H9 (cell line): ENCODE data around the gene VDAC2. TPM values are rescaled to one million over a fixed set of nuclear protein-coding genes. Genes with fewer than 3 reads are reported as not detected.
A peak's percentile ranks its signal among the peaks of the same experiment; 100 is the strongest.

Experiments
- DNase-seq: peaks from one replicate; pipeline ENCODE4 v3.0.0-alpha.2; 2017
- H2AFZ ChIP-seq: one replicate; pipeline ENCODE4 v1.6.1; 2013; ENCODE audit warnings: mild to moderate bottlenecking, low read length, control low read depth, moderate library complexity
- H2AK5ac ChIP-seq: 2 replicates; pipeline ENCODE4 v1.6.1; 2013; ENCODE audit warnings: low read length, control low read depth, mixed read lengths; ENCODE audit not compliant: insufficient read length
- H2BK120ac ChIP-seq: one replicate; pipeline ENCODE4 v1.6.1; 2013; ENCODE audit warnings: low read depth, mild to moderate bottlenecking, low read length, control low read depth, inconsistent platforms; ENCODE audit not compliant: poor library complexity, severe bottlenecking
- H2BK12ac ChIP-seq: 2 replicates; pipeline ENCODE4 v1.6.1; 2013; ENCODE audit warnings: low read length, control low read depth, mixed read lengths, low read depth; ENCODE audit not compliant: insufficient read length
- H2BK15ac ChIP-seq: 2 replicates; pipeline ENCODE4 v1.6.1; 2013; ENCODE audit warnings: low read depth, low read length, control low read depth
- H2BK20ac ChIP-seq: one replicate; pipeline ENCODE4 v1.6.1; 2013; ENCODE audit warnings: low read depth, mild to moderate bottlenecking, low read length, control low read depth, inconsistent platforms; ENCODE audit not compliant: poor library complexity, severe bottlenecking
- H2BK5ac ChIP-seq: 2 replicates; pipeline ENCODE4 v1.6.1; 2013; ENCODE audit warnings: low read length, control low read depth, mixed read lengths; ENCODE audit not compliant: insufficient read length
- H3K14ac ChIP-seq: 2 replicates; pipeline ENCODE4 v1.6.1; 2013; ENCODE audit warnings: low read length, control low read depth; ENCODE audit not compliant: insufficient read depth
- H3K18ac ChIP-seq: 2 replicates; pipeline ENCODE4 v1.6.1; 2013; ENCODE audit warnings: low read depth, mild to moderate bottlenecking, mixed read lengths, low read length, control low read depth; ENCODE audit not compliant: insufficient read length
- H3K23ac ChIP-seq: 2 replicates; pipeline ENCODE4 v1.6.1; 2013; ENCODE audit warnings: low read length, control low read depth, mixed read lengths, low read depth; ENCODE audit not compliant: insufficient read length
- H3K23me2 ChIP-seq: 2 replicates; pipeline ENCODE4 v1.6.1; 2013; ENCODE audit warnings: low read depth, mild to moderate bottlenecking, mixed read lengths, low read length, control low read depth; ENCODE audit not compliant: insufficient read length, poor library complexity, severe bottlenecking
- H3K27ac ChIP-seq: 2 replicates; pipeline ENCODE4 v1.5.1; 2013; ENCODE audit warnings: low read length, control low read depth, mixed read lengths, low read depth; ENCODE audit not compliant: insufficient read length
- H3K27me3 ChIP-seq: 2 replicates; pipeline ENCODE4 v1.6.1; 2013; ENCODE audit warnings: low read length, control low read depth, inconsistent platforms; ENCODE audit not compliant: insufficient read depth
- H3K4ac ChIP-seq: 2 replicates; pipeline ENCODE4 v1.6.1; 2013; ENCODE audit warnings: low read depth, mild to moderate bottlenecking, control low read depth, inconsistent platforms, low read length, moderate library complexity
- H3K4me1 ChIP-seq: 2 replicates; pipeline ENCODE4 v1.6.1; 2013; ENCODE audit warnings: low read length, control low read depth, inconsistent platforms; ENCODE audit not compliant: insufficient read depth
- H3K4me2 ChIP-seq: 2 replicates; pipeline ENCODE4 v1.6.1; 2013; ENCODE audit warnings: low read length, control low read depth, mixed read lengths; ENCODE audit not compliant: insufficient read length, insufficient read depth
- H3K56ac ChIP-seq: 2 replicates; pipeline ENCODE4 v1.6.1; 2013; ENCODE audit warnings: low read depth, mild to moderate bottlenecking, mixed read lengths, low read length, control low read depth; ENCODE audit not compliant: insufficient read length
- H3K79me1 ChIP-seq: 2 replicates; pipeline ENCODE4 v1.6.1; 2013; ENCODE audit warnings: low read depth, mild to moderate bottlenecking, moderate library complexity, low read length, control low read depth, inconsistent platforms; ENCODE audit not compliant: insufficient read depth, poor library complexity, severe bottlenecking
- H3K79me2 ChIP-seq: 2 replicates; pipeline ENCODE4 v1.6.1; 2013; ENCODE audit warnings: low read length, control low read depth, inconsistent platforms; ENCODE audit not compliant: insufficient read depth
- H3K9ac ChIP-seq: 2 replicates; pipeline ENCODE4 v1.6.1; 2013; ENCODE audit warnings: low read length, control low read depth, mixed read lengths; ENCODE audit not compliant: insufficient read length; ENCODE audit errors: extremely low read depth
- H3K9me3 ChIP-seq: one replicate; pipeline ENCODE4 v1.6.1; 2013; ENCODE audit warnings: low read depth, low read length, inconsistent platforms; ENCODE audit not compliant: control insufficient read depth
- H3T11ph ChIP-seq: one replicate; pipeline ENCODE4 v1.6.1; 2013; ENCODE audit warnings: mild to moderate bottlenecking, low read length, control low read depth, inconsistent platforms
- H4K20me1 ChIP-seq: one replicate; pipeline ENCODE4 v1.6.1; 2013; ENCODE audit not compliant: control insufficient read depth, insufficient read length, insufficient read depth
- H4K5ac ChIP-seq: 2 replicates; pipeline ENCODE4 v1.6.1; 2013; ENCODE audit warnings: low read depth, mild to moderate bottlenecking, mixed read lengths, low read length, control low read depth; ENCODE audit not compliant: insufficient read length
- H4K8ac ChIP-seq: replicated peaks from 2 replicates; pipeline ENCODE4 v1.6.1; 2013; ENCODE audit warnings: low read length, control low read depth, mixed read lengths, low read depth; ENCODE audit not compliant: insufficient read length
- H4K91ac ChIP-seq: 2 replicates; pipeline ENCODE4 v1.6.1; 2013; ENCODE audit warnings: low read depth, mild to moderate bottlenecking, moderate library complexity, mixed read lengths, low read length, control low read depth; ENCODE audit not compliant: insufficient read length
- H3K27ac Mint-ChIP-seq, 3 experiments: 2 replicates in 2 of 3; 3 replicates in 1 of 3; pipeline ENCODE4 v1.8.0; 2020 to 2021; ENCODE audit warnings: mixed read lengths in 3 of 3, mild to moderate bottlenecking in 1 of 3, moderate library complexity in 1 of 3
- H3K27me3 Mint-ChIP-seq: 2 replicates; pipeline ENCODE4 v1.8.0; 2021; ENCODE audit warnings: low read depth, mild to moderate bottlenecking, moderate library complexity, mixed read lengths
- H3K36me3 Mint-ChIP-seq, 3 experiments: 2 replicates in 2 of 3; 3 replicates in 1 of 3; pipeline ENCODE4 v1.8.0; 2020 to 2021; ENCODE audit warnings: low read depth in 3 of 3, mixed read lengths in 3 of 3; ENCODE audit not compliant: insufficient read depth in 1 of 3
- H3K4me1 Mint-ChIP-seq, 2 experiments: 2 replicates each; pipeline ENCODE4 v1.8.0; 2020; ENCODE audit warnings: mixed read lengths in 2 of 2
- H3K4me3 Mint-ChIP-seq, 2 experiments: 2 replicates in 1 of 2; 3 replicates in 1 of 2; pipeline ENCODE4 v1.8.0; 2020 to 2021; ENCODE audit warnings: mild to moderate bottlenecking in 2 of 2, mixed read lengths in 2 of 2, moderate library complexity in 1 of 2
- H3K9me3 Mint-ChIP-seq, 2 experiments: 2 replicates in 1 of 2; 3 replicates in 1 of 2; pipeline ENCODE4 v1.8.0; 2020; ENCODE audit warnings: mild to moderate bottlenecking in 2 of 2, mixed read lengths in 2 of 2, moderate library complexity in 1 of 2
- WGBS: extraction: QIAGEN DNeasy Blood & Tissue Kit; methylation state at CpG from one replicate; pipeline ENCODE4 v1.1.7; 2013; ENCODE audit warnings: missing lambda C conversion rate, low lambda C conversion rate, mixed read lengths; ENCODE audit not compliant: insufficient read length; ENCODE audit errors: extremely low coverage; 5-methylcytosine and 5-hydroxymethylcytosine counted together
- long read RNA-seq: library from polyadenylated mRNA; unstranded; transcript quantifications from one replicate; pipeline ENCODE4 v2.0.0, GENCODE V29; 2020
- total RNA-seq: library from RNA; stranded (reverse); gene quantifications from 2 replicates; pipeline ENCODE4 v1.2.1, GENCODE V29; 2021
- TF ChIP-seq, protein P1 (sequence below): fragments of 200-600 bp; sonication (generic); conservative IDR thresholded peaks from 3 replicates; pipeline ENCODE4 v1.8.0; 2021; ENCODE audit warnings: antibody characterized with exemption, mild to moderate bottlenecking

Gene VDAC2, protein sequence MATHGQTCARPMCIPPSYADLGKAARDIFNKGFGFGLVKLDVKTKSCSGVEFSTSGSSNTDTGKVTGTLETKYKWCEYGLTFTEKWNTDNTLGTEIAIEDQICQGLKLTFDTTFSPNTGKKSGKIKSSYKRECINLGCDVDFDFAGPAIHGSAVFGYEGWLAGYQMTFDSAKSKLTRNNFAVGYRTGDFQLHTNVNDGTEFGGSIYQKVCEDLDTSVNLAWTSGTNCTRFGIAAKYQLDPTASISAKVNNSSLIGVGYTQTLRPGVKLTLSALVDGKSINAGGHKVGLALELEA
- 264 and 271 TPM in 2 replicates for total RNA-seq
- long read RNA-seq, transcript VDAC2-203 (10 exons, 1,557 nt): major isoform, 2,190 of 2,382 reads
- long read RNA-seq, partial matches to known transcripts: 42 of 2,382 reads
- long read RNA-seq, other reads (novel, unspliced or antisense): 148 of 2,382 reads

DNA sequence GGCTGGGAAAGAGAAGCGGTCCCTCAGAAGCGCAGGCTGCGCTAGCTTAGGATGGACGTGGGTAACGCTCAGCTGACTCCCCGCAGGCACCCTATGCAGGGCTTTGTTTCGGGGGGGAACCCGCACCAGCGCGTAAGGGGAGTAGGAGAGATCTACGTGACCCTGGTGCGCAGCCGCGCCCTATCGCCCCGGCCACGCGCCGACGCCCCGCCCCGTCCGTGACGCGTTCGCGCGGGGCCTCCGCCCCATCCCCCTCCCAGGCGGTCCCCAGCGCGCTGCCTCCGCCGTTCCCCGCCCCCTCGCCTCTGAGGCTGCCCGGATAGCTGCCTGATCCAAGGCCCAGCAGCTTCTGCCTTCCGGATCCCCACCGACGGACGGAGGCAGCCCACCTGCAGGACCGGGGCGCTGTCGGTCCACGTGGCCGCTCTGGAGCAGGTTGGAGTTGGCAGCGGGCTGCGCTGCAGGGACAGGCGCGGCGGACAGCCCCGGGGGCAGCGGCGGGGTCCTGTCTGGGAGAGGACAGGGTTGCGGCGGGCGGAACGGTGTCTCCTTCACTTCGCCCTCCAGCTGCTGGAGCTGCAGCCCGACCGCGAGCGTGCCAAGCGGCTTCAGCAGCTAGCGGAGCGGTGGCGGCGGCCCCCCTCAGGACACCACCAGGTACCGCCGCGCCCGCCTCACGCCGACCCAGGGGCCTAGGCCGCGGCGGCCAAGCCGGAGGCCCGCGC, at the start of gene VDAC2:
Gene VDAC2, plus strand, starts transcription at position 515 of the 725 bp plus-strand sequence. CDS start 363 bp downstream, outside the sequence.
- H3K18ac ChIP-seq: peak within 1 kb of the TSS; percentile 99
- H3K79me2 ChIP-seq: peaks cover 21% of the 10 kb centered on the region; the same call in 1 of the 2 replicates
- no peaks in the 10 kb centered on the region for H3K27me3 ChIP-seq
- Mint-ChIP-seq H3K9me3 (peaks cover 0 to 3% of the 10 kb centered on the region in 2 experiments; a peak in 1 of 5 replicates), H3K4me3 (peak within 1 kb of the TSS; percentile 87 to 94), H3K36me3 (peaks cover 30 to 41% (median 40%) of the 10 kb centered on the region in 3 experiments), H3K4me1 (peaks cover 35 to 42% of the 10 kb centered on the region in 2 experiments), H3K27ac (peak within 1 kb of the TSS; percentile 98), H3K27me3 (peaks cover 3% of the 10 kb centered on the region; the same call in 1 of the 2 replicates)
- H3K9ac ChIP-seq: peak within 1 kb of the TSS; percentile 91
- no peak within 1 kb of the TSS for H4K8ac ChIP-seq
- H2BK120ac ChIP-seq: no peak within 1 kb of the TSS
- H4K20me1 ChIP-seq: no peaks in the 10 kb centered on the region
- no peaks in the 10 kb centered on the region for H3K79me1 ChIP-seq
- TF ChIP-seq, protein P1, sequence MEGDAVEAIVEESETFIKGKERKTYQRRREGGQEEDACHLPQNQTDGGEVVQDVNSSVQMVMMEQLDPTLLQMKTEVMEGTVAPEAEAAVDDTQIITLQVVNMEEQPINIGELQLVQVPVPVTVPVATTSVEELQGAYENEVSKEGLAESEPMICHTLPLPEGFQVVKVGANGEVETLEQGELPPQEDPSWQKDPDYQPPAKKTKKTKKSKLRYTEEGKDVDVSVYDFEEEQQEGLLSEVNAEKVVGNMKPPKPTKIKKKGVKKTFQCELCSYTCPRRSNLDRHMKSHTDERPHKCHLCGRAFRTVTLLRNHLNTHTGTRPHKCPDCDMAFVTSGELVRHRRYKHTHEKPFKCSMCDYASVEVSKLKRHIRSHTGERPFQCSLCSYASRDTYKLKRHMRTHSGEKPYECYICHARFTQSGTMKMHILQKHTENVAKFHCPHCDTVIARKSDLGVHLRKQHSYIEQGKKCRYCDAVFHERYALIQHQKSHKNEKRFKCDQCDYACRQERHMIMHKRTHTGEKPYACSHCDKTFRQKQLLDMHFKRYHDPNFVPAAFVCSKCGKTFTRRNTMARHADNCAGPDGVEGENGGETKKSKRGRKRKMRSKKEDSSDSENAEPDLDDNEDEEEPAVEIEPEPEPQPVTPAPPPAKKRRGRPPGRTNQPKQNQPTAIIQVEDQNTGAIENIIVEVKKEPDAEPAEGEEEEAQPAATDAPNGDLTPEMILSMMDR: no peak
- H4K91ac ChIP-seq: no peak within 1 kb of the TSS
- H3T11ph ChIP-seq: no peak within 1 kb of the TSS
- no peak within 1 kb of the TSS for H2AK5ac ChIP-seq
- H4K5ac ChIP-seq: peak within 1 kb of the TSS; percentile 67
- H3K14ac ChIP-seq: peak within 1 kb of the TSS; percentile 94
- H3K4me1 ChIP-seq: peaks cover 17% of the 10 kb centered on the region
- H3K4me2 ChIP-seq: peak within 1 kb of the TSS; percentile 96
- peak within 1 kb of the TSS; percentile 98 for H2BK12ac ChIP-seq
- H3K56ac ChIP-seq: peak within 1 kb of the TSS; percentile 75
- peaks cover 5% of the 10 kb centered on the region for H3K23me2 ChIP-seq
- no CpG with 5 or more reads among the region's 80 CpGs for WGBS
- H3K27ac ChIP-seq: peak within 1 kb of the TSS; percentile 35
- peak; percentile 88 for DNase-seq
- peak within 1 kb of the TSS; percentile 32; the same call in 1 of the 2 replicates for H3K4ac ChIP-seq
- no peak within 1 kb of the TSS for H2BK20ac ChIP-seq
- peak within 1 kb of the TSS; percentile 70 for H2BK5ac ChIP-seq
- H2AFZ ChIP-seq: no peak within 1 kb of the TSS
- peak within 1 kb of the TSS; percentile 28 for H3K23ac ChIP-seq
- no peaks in the 10 kb centered on the region for H3K9me3 ChIP-seq
- no peak within 1 kb of the TSS for H2BK15ac ChIP-seq
